ENCODE results near the gene DLG2. TPM values are rescaled to one million over a fixed set of nuclear protein-coding genes. Genes with fewer than 3 reads are reported as not detected.

DLG2 gene
- total RNA-seq, 1 donor from 2014 or later: 1.8 TPM

- Histone ChIP-seq H3K4me2 (ENCODE audit: low read length) (no peak overlapping the region), H4K20me1 (ENCODE audit: insufficient read depth, low read length) (no peaks in the 10 kb centered on the region), H2AFZ (ENCODE audit: low read depth, low read length) (no peak overlapping the region), H3K27me3 (ENCODE audit: insufficient read depth, low read length) (peaks cover 2% of the 10 kb centered on the region), H3K4me1 (ENCODE audit: insufficient read depth, low read length) (no peaks in the 10 kb centered on the region), H3K4me3 (ENCODE audit: insufficient read depth, low read depth, low read length) (no peak overlapping the region), H3K27ac (ENCODE audit: low read depth, low read length) (no peak overlapping the region), H3K9ac (ENCODE audit: low read length) (no peak overlapping the region), H3K79me2 (ENCODE audit: insufficient read depth, low read length) (no peaks in the 10 kb centered on the region), H3K9me3 (ENCODE audit: insufficient read depth, low read depth, low read length) (no peaks in the 10 kb centered on the region), H3K36me3 (ENCODE audit: insufficient read depth, low read length) (no peaks in the 10 kb centered on the region)
- no peak for FAIRE-seq
- H3K9me3 Mint-ChIP-seq (ENCODE audit: unreplicated experiment): no peaks in the 10 kb centered on the region
- H3K27me3 Mint-ChIP-seq (ENCODE audit: low read depth, unreplicated experiment): no peaks in the 10 kb centered on the region
- TF ChIP-seq CTCF (IDR thresholded peaks at IDR 0.05; ENCODE audit: insufficient read depth, low read depth, low read length) (no peak), EZH2 (IDR thresholded peaks at IDR 0.05; ENCODE audit: insufficient read depth, low read length) (no peak)
- no peaks in the 10 kb centered on the region for H3K36me3 Mint-ChIP-seq (ENCODE audit: low read depth, unreplicated experiment)
- H3K4me3 Mint-ChIP-seq (ENCODE audit: unreplicated experiment): no peak overlapping the region
- no peaks in the 10 kb centered on the region for H3K4me1 Mint-ChIP-seq (ENCODE audit: low read depth, unreplicated experiment)
- H3K27ac Mint-ChIP-seq (ENCODE audit: unreplicated experiment): no peak overlapping the region
- DNase-seq (ENCODE audit: low read depth): no peak
These were observed 1112.7 kb downstream of the DLG2 start for GRCh38 chr11:84514436-84514835.

- H3K27me3 ChIP-seq (ENCODE audit: insufficient read depth, low read length): no peaks in the 10 kb centered on the region
- H3K27ac Mint-ChIP-seq (ENCODE audit: unreplicated experiment): no peak overlapping the region
- no peak overlapping the region for H3K4me3 ChIP-seq (ENCODE audit: insufficient read depth, low read depth, low read length)
- no peak overlapping the region for H2AFZ ChIP-seq (ENCODE audit: low read depth, low read length)
- no peak overlapping the region for H3K4me3 Mint-ChIP-seq (ENCODE audit: unreplicated experiment)
- no peaks in the 10 kb centered on the region for H3K27me3 Mint-ChIP-seq (ENCODE audit: low read depth, unreplicated experiment)
- no peak for TF ChIP-seq EZH2 (IDR thresholded peaks at IDR 0.05; ENCODE audit: insufficient read depth, low read length)
- no peak for TF ChIP-seq CTCF (IDR thresholded peaks at IDR 0.05; ENCODE audit: insufficient read depth, low read depth, low read length)
- no peaks in the 10 kb centered on the region for H3K36me3 Mint-ChIP-seq (ENCODE audit: low read depth, unreplicated experiment)
- DNase-seq (ENCODE audit: low read depth): no peak
- no peaks in the 10 kb centered on the region for H3K36me3 ChIP-seq (ENCODE audit: insufficient read depth, low read length)
- H3K4me1 ChIP-seq (ENCODE audit: insufficient read depth, low read length): no peaks in the 10 kb centered on the region
- H3K9me3 ChIP-seq (ENCODE audit: insufficient read depth, low read depth, low read length): no peaks in the 10 kb centered on the region
- no peak overlapping the region for H3K9ac ChIP-seq (ENCODE audit: low read length)
- FAIRE-seq: no peak
- H3K79me2 ChIP-seq (ENCODE audit: insufficient read depth, low read length): no peaks in the 10 kb centered on the region
- H3K4me1 Mint-ChIP-seq (ENCODE audit: low read depth, unreplicated experiment): no peaks in the 10 kb centered on the region
- no peaks in the 10 kb centered on the region for H3K9me3 Mint-ChIP-seq (ENCODE audit: unreplicated experiment)
- no peak overlapping the region for H3K27ac ChIP-seq (ENCODE audit: low read depth, low read length)
- H4K20me1 ChIP-seq (ENCODE audit: insufficient read depth, low read length): no peaks in the 10 kb centered on the region
- H3K4me2 ChIP-seq (ENCODE audit: low read length): no peak overlapping the region
These were observed 1123.6 kb downstream of the DLG2 start for GRCh38 chr11:84503503-84503902.

GRCh38 chr11:84501750-84502149 is 1125.4 kb downstream of the DLG2 start:
- Histone ChIP-seq H3K36me3 (ENCODE audit: insufficient read depth, low read length) (no peaks in the 10 kb centered on the region), H3K9me3 (ENCODE audit: insufficient read depth, low read depth, low read length) (no peaks in the 10 kb centered on the region), H3K4me3 (ENCODE audit: insufficient read depth, low read depth, low read length) (no peak overlapping the region), H3K27me3 (ENCODE audit: insufficient read depth, low read length) (no peaks in the 10 kb centered on the region), H3K79me2 (ENCODE audit: insufficient read depth, low read length) (no peaks in the 10 kb centered on the region), H2AFZ (ENCODE audit: low read depth, low read length) (no peak overlapping the region), H4K20me1 (ENCODE audit: insufficient read depth, low read length) (no peaks in the 10 kb centered on the region), H3K4me2 (ENCODE audit: low read length) (no peak overlapping the region), H3K9ac (ENCODE audit: low read length) (no peak overlapping the region), H3K27ac (ENCODE audit: low read depth, low read length) (no peak overlapping the region), H3K4me1 (ENCODE audit: insufficient read depth, low read length) (peaks cover 7% of the 10 kb centered on the region)
- Mint-ChIP-seq H3K4me3 (ENCODE audit: unreplicated experiment) (no peak overlapping the region), H3K27me3 (ENCODE audit: low read depth, unreplicated experiment) (no peaks in the 10 kb centered on the region), H3K36me3 (ENCODE audit: low read depth, unreplicated experiment) (no peaks in the 10 kb centered on the region), H3K9me3 (ENCODE audit: unreplicated experiment) (no peaks in the 10 kb centered on the region), H3K27ac (ENCODE audit: unreplicated experiment) (no peak overlapping the region), H3K4me1 (ENCODE audit: low read depth, unreplicated experiment) (no peaks in the 10 kb centered on the region)
- TF ChIP-seq CTCF (IDR thresholded peaks at IDR 0.05; ENCODE audit: insufficient read depth, low read depth, low read length) (no peak), EZH2 (IDR thresholded peaks at IDR 0.05; ENCODE audit: insufficient read depth, low read length) (no peak)
- DNase-seq (ENCODE audit: low read depth): no peak
- no peak for FAIRE-seq
